ENCODE data around the gene NTN1. TPM values are rescaled to one million over a fixed set of nuclear protein-coding genes. Genes with fewer than 3 reads are reported as not detected.

The NTN1 gene
- total RNA-seq, 4 donors from 2014 or later, result 3.6 to 20.6 (median 7.2) TPM

GRCh38 chr17:9200699-9201359 lies 179.5 kb downstream of the NTN1 start:
- WGBS, 2 donors (ENCODE audit: low coverage in 1 of 2), result 74 to 81% methylated on average over 4 to 5 of the region's 5 CpGs
- Histone ChIP-seq H3K4me3 (no peak overlapping the region), H3K36me3 (no peaks in the 10 kb centered on the region), H3K27me3 (no peaks in the 10 kb centered on the region), H3K9me3 (no peaks in the 10 kb centered on the region), H3K4me1 (peaks cover 0 to 12% (median 11%) of the 10 kb centered on the region in 4 donors), H3K27ac (no peak overlapping the region)
- TF ChIP-seq EP300 (IDR thresholded peaks at IDR 0.05; ENCODE audit: low read depth) (no peak), POLR2AphosphoS5 (IDR thresholded peaks at IDR 0.05) (no peak), POLR2A (IDR thresholded peaks at IDR 0.05) (no peak), CTCF (IDR thresholded peaks at IDR 0.05) (no peak)
- no peak for DNase-seq
- intact Hi-C loops (cut with DNase I; ENCODE audit: low total_unique reads) (no loop called here), in situ Hi-C loops (cut with MboI; ENCODE audit: low pct_ligation_motif_present in 1 of 4, low pct_unique_long_range_greater_than_20kb in 1 of 4, low sequenced_read_pairs in 3 of 4) (no loop called here)

GRCh38 chr17:9202532-9202931 lies 181.2 kb downstream of the NTN1 start:
- H3K9me3 ChIP-seq, result no peaks in the 10 kb centered on the region
- DNase-seq, result no peak
- in situ Hi-C loops (cut with MboI; ENCODE audit: low pct_ligation_motif_present in 1 of 4, low pct_unique_long_range_greater_than_20kb in 1 of 4, low sequenced_read_pairs in 3 of 4), result no loop called here
- H3K27ac ChIP-seq, result no peak overlapping the region
- H3K27me3 ChIP-seq, result no peaks in the 10 kb centered on the region
- 86 to 91% methylated on average over 4 to 5 of the region's 5 CpGs for WGBS, 2 donors (ENCODE audit: low coverage in 1 of 2)
- intact Hi-C loops (cut with DNase I; ENCODE audit: low total_unique reads), result no loop called here
- peaks cover 6 to 18% (median 12%) of the 10 kb centered on the region in 4 donors for H3K4me1 ChIP-seq
- TF ChIP-seq CTCF (IDR thresholded peaks at IDR 0.05), result no peak
- no peak for TF ChIP-seq POLR2A (IDR thresholded peaks at IDR 0.05)
- TF ChIP-seq EP300 (IDR thresholded peaks at IDR 0.05; ENCODE audit: low read depth), result no peak
- H3K36me3 ChIP-seq, result no peaks in the 10 kb centered on the region
- no peak overlapping the region for H3K4me3 ChIP-seq

DNA sequence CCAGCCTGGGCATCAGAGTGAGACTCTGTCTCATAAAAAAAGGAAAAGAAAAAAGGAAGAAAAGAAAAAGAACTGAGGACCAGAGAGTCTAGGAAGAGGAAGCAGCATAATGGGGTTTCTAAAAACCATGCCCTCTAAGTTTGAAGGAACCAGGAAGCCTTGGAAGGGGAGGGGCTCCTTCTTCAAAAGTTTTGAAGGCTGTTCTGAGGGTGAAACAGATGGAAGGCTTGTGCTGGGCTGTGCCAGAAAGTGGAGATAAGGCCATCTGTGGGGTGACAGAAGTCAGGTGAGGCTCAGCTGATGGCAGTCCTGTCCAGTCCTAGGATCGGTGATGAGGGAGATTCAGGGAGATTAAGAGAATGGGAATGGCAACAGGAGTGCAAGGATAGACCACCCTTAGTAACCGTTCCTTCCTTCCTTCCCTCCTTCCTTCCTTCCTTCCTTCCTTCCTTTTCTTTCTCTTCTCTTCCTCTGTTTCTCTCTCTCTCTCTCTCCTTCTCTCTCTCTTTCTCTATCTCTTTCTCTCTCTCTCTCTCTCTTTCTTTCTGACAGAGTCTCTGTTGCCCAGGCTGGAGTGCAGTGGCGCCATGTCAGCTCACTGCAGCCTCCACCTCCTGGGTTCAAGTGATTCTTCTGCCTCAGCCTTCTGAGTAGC lies 182.6 kb downstream of the NTN1 start:
- Histone ChIP-seq H3K27ac (no peak overlapping the region), H3K4me1 (peaks cover 6 to 20% (median 13%) of the 10 kb centered on the region in 4 donors), H3K36me3 (no peaks in the 10 kb centered on the region), H3K27me3 (no peaks in the 10 kb centered on the region), H3K9me3 (no peaks in the 10 kb centered on the region), H3K4me3 (no peak overlapping the region)
- no peak for TF ChIP-seq POLR2A (IDR thresholded peaks at IDR 0.05)
- no peak for TF ChIP-seq EP300 (IDR thresholded peaks at IDR 0.05; ENCODE audit: low read depth)
- TF ChIP-seq CTCF (IDR thresholded peaks at IDR 0.05), result no peak
- no peak for TF ChIP-seq POLR2AphosphoS5 (IDR thresholded peaks at IDR 0.05)
- 80 to 88% methylated on average over 2 to 3 of the region's 3 CpGs for WGBS, 2 donors (ENCODE audit: low coverage in 1 of 2)
- in situ Hi-C loops (cut with MboI; ENCODE audit: low pct_ligation_motif_present in 1 of 4, low pct_unique_long_range_greater_than_20kb in 1 of 4, low sequenced_read_pairs in 3 of 4), result no loop called here
- DNase-seq, result no peak
- intact Hi-C loops (cut with DNase I; ENCODE audit: low total_unique reads), result no loop called here

DNA sequence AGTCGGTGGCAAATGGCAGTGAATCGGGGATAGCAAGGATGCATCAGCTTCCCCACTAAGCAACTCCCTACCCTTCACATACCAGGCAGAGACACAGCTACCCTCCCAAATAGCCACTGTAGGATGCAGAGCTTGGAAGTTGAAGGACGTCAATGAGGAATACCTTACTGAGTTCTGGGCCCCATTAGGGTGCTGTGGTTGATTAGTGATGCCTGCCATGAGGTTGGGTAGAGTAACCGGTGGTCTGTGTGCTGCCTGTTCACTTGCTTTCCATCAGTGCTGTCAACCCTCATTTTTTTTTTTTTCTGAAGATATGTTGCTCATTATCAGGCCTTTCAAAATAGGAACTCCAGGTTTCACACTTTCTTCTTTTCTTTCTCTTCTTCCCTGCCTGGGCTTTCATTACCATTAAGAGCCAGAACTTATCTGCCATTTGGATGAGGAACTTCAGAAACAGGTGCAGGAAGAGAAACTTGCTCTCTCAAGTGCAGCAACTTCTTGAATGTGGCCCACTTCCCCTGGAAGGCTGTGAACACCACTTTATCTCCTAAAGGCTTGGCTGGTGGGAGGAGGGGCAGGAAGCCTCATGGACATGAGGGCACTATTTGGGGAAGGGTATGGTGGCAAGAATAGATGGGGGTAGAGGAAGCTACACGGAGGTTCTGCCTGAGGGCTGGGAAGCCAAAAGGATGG lies 183.5 kb downstream of the NTN1 start:
- WGBS, 2 donors (ENCODE audit: low coverage in 1 of 2), result 70 to 81% methylated on average over 2 to 5 of the region's 5 CpGs
- H3K27ac ChIP-seq, result no peak overlapping the region
- peaks cover 6 to 20% (median 13%) of the 10 kb centered on the region in 4 donors for H3K4me1 ChIP-seq
- H3K27me3 ChIP-seq, result no peaks in the 10 kb centered on the region
- no peaks in the 10 kb centered on the region for H3K36me3 ChIP-seq
- H3K9me3 ChIP-seq, result no peaks in the 10 kb centered on the region
- intact Hi-C loops (cut with DNase I; ENCODE audit: low total_unique reads) (no loop called here), in situ Hi-C loops (cut with MboI; ENCODE audit: low pct_ligation_motif_present in 1 of 4, low pct_unique_long_range_greater_than_20kb in 1 of 4, low sequenced_read_pairs in 3 of 4) (no loop called here)
- H3K4me3 ChIP-seq, result no peak overlapping the region
- TF ChIP-seq POLR2AphosphoS5 (IDR thresholded peaks at IDR 0.05) (no peak), POLR2A (IDR thresholded peaks at IDR 0.05) (no peak), CTCF (IDR thresholded peaks at IDR 0.05) (no peak), EP300 (IDR thresholded peaks at IDR 0.05; ENCODE audit: low read depth) (no peak)
- DNase-seq, result no peak
